GM23338 (cell line): Measurements from ENCODE around the gene KLRC1. TPM values are rescaled to one million over a fixed set of nuclear protein-coding genes. Genes with fewer than 3 reads are reported as not detected.
A peak's percentile ranks its signal among the peaks of the same experiment; 100 is the strongest.

ENCODE experiments used
- ATAC-seq: fragments of 200-7000 bp; cut with Tn5 transposase; 3 replicates; pipeline ENCODE4 v1.9.1; 2020
- DNase-seq: peaks from one replicate; pipeline ENCODE4 v3.0.0-alpha.2; 2015; ENCODE audit warnings: low spot score
- H2AFZ ChIP-seq: fragments of 200-600 bp; sonication (generic); 2 replicates; pipeline ENCODE4 v1.8.0; 2016; ENCODE audit warnings: antibody characterized with exemption, mild to moderate bottlenecking, moderate library complexity
- H3F3A ChIP-seq: fragments of 200-600 bp; sonication (generic); replicated peaks from 2 replicates; pipeline ENCODE4 v1.8.0; 2017; ENCODE audit warnings: antibody characterized with exemption, mixed run types, low read depth
- H3K27ac ChIP-seq: fragments of 200-600 bp; sonication (generic); 2 replicates; pipeline ENCODE4 v1.6.1; 2016; ENCODE audit warnings: low read depth
- H3K27me3 ChIP-seq: fragments of 200-600 bp; sonication (generic); 2 replicates; pipeline ENCODE4 v1.8.0; 2016; ENCODE audit warnings: mild to moderate bottlenecking, mixed run types, moderate library complexity; ENCODE audit not compliant: insufficient read depth
- H3K36me3 ChIP-seq: fragments of 200-600 bp; sonication (generic); 2 replicates; pipeline ENCODE4 v1.8.0; 2016; ENCODE audit warnings: mild to moderate bottlenecking; ENCODE audit not compliant: insufficient read depth
- H3K4me1 ChIP-seq: fragments of 200-600 bp; sonication (generic); 2 replicates; pipeline ENCODE4 v1.8.0; 2016; ENCODE audit warnings: mild to moderate bottlenecking, moderate library complexity; ENCODE audit not compliant: insufficient read depth
- H3K4me2 ChIP-seq: fragments of 200-600 bp; sonication (generic); 2 replicates; pipeline ENCODE4 v1.7.1; 2017; ENCODE audit warnings: mixed run types
- H3K4me3 ChIP-seq: fragments of 200-600 bp; sonication (generic); 2 replicates; pipeline ENCODE4 v1.6.1; 2016; ENCODE audit warnings: mixed run types
- H3K79me2 ChIP-seq: fragments of 200-600 bp; sonication (generic); replicated peaks from 2 replicates; pipeline ENCODE4 v1.8.0; 2017; ENCODE audit warnings: mild to moderate bottlenecking; ENCODE audit not compliant: insufficient read depth
- H3K9me2 ChIP-seq: fragments of 200-600 bp; sonication (generic); 2 replicates; pipeline ENCODE4 v1.8.0; 2017; ENCODE audit not compliant: insufficient read depth
- H4K20me1 ChIP-seq: fragments of 200-600 bp; sonication (generic); replicated peaks from 2 replicates; pipeline ENCODE4 v1.8.0; 2017; ENCODE audit warnings: mild to moderate bottlenecking; ENCODE audit not compliant: insufficient read depth
- H3K27ac Mint-ChIP-seq: 2 replicates; pipeline ENCODE4 v1.8.0; 2020; ENCODE audit warnings: inconsistent platforms, mild to moderate bottlenecking, moderate library complexity, mixed read lengths
- H3K27me3 Mint-ChIP-seq: 3 replicates; pipeline ENCODE4 v1.8.0; 2022; ENCODE audit warnings: low read depth, mild to moderate bottlenecking, moderate library complexity, mixed read lengths, inconsistent platforms; ENCODE audit not compliant: insufficient read depth, poor library complexity
- H3K36me3 Mint-ChIP-seq: 3 replicates; pipeline ENCODE4 v1.8.0; 2021; ENCODE audit warnings: low read depth, mild to moderate bottlenecking, inconsistent platforms, moderate library complexity, mixed read lengths
- H3K4me1 Mint-ChIP-seq: 3 replicates; pipeline ENCODE4 v1.8.0; 2020; ENCODE audit warnings: mild to moderate bottlenecking, inconsistent platforms, mixed read lengths
- H3K4me3 Mint-ChIP-seq: 3 replicates; pipeline ENCODE4 v1.8.0; 2021; ENCODE audit warnings: moderate library complexity, mild to moderate bottlenecking, inconsistent platforms, mixed read lengths
- H3K9me3 Mint-ChIP-seq: 3 replicates; pipeline ENCODE4 v1.8.0; 2020; ENCODE audit warnings: moderate library complexity, mild to moderate bottlenecking, inconsistent platforms, mixed read lengths
- CREB1 ChIP-seq: fragments of 250-450 bp; sonication (Bioruptor Pico); IDR thresholded peaks from 2 replicates; pipeline ENCODE4 v1.5.0; 2020; ENCODE audit warnings: low read depth, mild to moderate bottlenecking, moderate library complexity
- EZH2 ChIP-seq: fragments of 200-600 bp; sonication (generic); IDR thresholded peaks from one replicate; pipeline ENCODE4 v1.8.0; 2017; ENCODE audit warnings: antibody characterized with exemption, mild to moderate bottlenecking, low read depth; ENCODE audit not compliant: unreplicated experiment
- STAT1 ChIP-seq: IDR thresholded peaks from one replicate; pipeline ENCODE4 v1.6.1; 2016; ENCODE audit warnings: antibody characterized with exemption; ENCODE audit not compliant: unreplicated experiment
- ZNF114 ChIP-seq: fragments of 250-450 bp; sonication (Bioruptor Pico); IDR thresholded peaks from 2 replicates; pipeline ENCODE4 v1.5.0; 2020; ENCODE audit warnings: mild to moderate bottlenecking, moderate library complexity
- ZNF331 ChIP-seq: fragments of 250-450 bp; sonication (Bioruptor Pico); IDR thresholded peaks from 2 replicates; pipeline ENCODE4 v1.5.0; 2020; ENCODE audit warnings: low read depth, mild to moderate bottlenecking, moderate library complexity
- polyA plus RNA-seq: library from polyadenylated mRNA; unstranded; fragments of >200 nt; fragmentation: Nextera tagmentation; extraction: Ambion mirVana; gene quantifications from 2 replicates; pipeline ENCODE4 v1.2.1, GENCODE V29; 2016
- total RNA-seq: library from RNA; depleted of rRNA; stranded (reverse); fragments of >200 nt; shearing (Covaris generic); gene quantifications from 2 replicates; pipeline ENCODE4 v1.2.3, GENCODE V29; 2014
- TF ChIP-seq, protein P1 (sequence below): fragments of 250-450 bp; sonication (Bioruptor Pico); IDR thresholded peaks from 2 replicates; pipeline ENCODE4 v1.5.0; 2020; ENCODE audit warnings: mild to moderate bottlenecking, moderate library complexity
- TF ChIP-seq, protein P2 (sequence below): IDR thresholded peaks from 2 replicates; pipeline ENCODE4 v1.6.1; 2016; ENCODE audit warnings: antibody characterized with exemption
- TF ChIP-seq, protein P3 (sequence below), 2 experiments: fragments of 200-600 bp in 1 of 2; sonication (generic) in 1 of 2; conservative IDR thresholded peaks; 2 replicates each; pipeline versions ENCODE4 v1.5.1 to v1.6.1; 2016 to 2017; ENCODE audit warnings: antibody characterized with exemption in 2 of 2, low read depth in 2 of 2, mild to moderate bottlenecking in 2 of 2, moderate library complexity in 1 of 2

Gene KLRC1
- total and polyA plus RNA-seq, 2 experiments from 2014 or later = not detected

DNA sequence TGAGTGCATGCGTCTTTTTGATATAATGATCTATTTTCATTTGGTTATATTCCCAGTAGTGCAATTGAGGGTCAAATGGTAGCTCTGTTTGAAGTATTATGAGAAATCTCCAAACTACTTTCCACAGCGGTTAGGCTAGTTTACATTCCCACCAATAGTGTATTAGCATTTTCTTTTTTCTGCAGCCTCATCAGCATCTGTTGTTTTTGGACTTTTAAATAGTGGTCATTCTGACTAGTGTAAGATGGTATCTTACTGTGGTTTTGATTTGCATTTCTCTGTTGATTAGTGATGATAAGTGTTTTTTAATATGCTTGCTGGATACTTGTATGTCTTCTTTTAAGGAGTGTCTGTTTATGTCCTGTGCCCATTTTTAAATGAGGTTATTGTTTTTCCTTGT lies 3.7 kb upstream of the KLRC1 start:
- Histone ChIP-seq H3K9me2 (no peaks in the 10 kb centered on the region; the same call in 1 of the 2 replicates), H2AFZ (0 out of 2 replicates have a peak overlapping the region, but pooled peaks have one; percentile 2), H3K27ac (no peak overlapping the region), H3F3A (no peaks in the 10 kb centered on the region), H3K4me2 (no peak overlapping the region), H4K20me1 (no peaks in the 10 kb centered on the region), H3K4me3 (no peak overlapping the region), H3K79me2 (no peaks in the 10 kb centered on the region), H3K36me3 (no peaks in the 10 kb centered on the region), H3K4me1 (peaks cover 9% of the 10 kb centered on the region), H3K27me3 (no peaks in the 10 kb centered on the region)
- Mint-ChIP-seq H3K4me3 (no peak overlapping the region), H3K4me1 (peaks cover 11% of the 10 kb centered on the region; the same call in 2 of the 3 replicates), H3K36me3 (peaks cover 15% of the 10 kb centered on the region; the same call in 1 of the 3 replicates), H3K9me3 (peaks cover 28% of the 10 kb centered on the region; the same call in 2 of the 3 replicates), H3K27ac (no peak overlapping the region), H3K27me3 (peaks cover 2% of the 10 kb centered on the region)
- TF ChIP-seq ZNF114 = no peak
- no peak for DNase-seq
- no peak for ATAC-seq

DNA sequence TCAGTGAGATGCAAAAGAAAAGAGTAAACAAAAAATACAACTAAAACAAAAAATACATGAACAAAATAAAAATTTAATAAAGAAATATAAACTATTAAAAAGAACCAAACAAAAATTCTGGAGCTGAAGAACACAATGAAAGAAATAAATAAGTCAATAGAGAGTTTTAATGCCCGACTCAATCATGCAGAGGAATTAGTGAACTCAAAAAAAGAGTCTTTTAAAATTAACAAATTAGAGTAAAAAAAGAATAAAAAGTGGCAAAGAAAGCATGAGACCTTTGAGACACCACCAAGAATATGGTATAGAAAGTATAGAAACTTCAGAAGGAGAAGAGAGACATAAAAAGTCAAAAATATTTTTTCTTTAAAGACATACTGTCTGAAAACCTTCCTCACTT lies 2.6 kb upstream of the KLRC1 start:
- Mint-ChIP-seq H3K27ac (no peak overlapping the region), H3K4me1 (peaks cover 11% of the 10 kb centered on the region; the same call in 2 of the 3 replicates), H3K4me3 (no peak overlapping the region), H3K27me3 (peaks cover 2% of the 10 kb centered on the region), H3K36me3 (peaks cover 15% of the 10 kb centered on the region; the same call in 1 of the 3 replicates), H3K9me3 (peaks cover 28% of the 10 kb centered on the region; the same call in 2 of the 3 replicates)
- DNase-seq (no peak), ATAC-seq (no peak)
- Histone ChIP-seq H3K4me2 (no peak overlapping the region), H3K4me1 (peaks cover 9% of the 10 kb centered on the region), H3K27me3 (no peaks in the 10 kb centered on the region), H3K36me3 (no peaks in the 10 kb centered on the region), H3K4me3 (no peak overlapping the region), H3K79me2 (no peaks in the 10 kb centered on the region), H3K27ac (no peak overlapping the region), H3F3A (no peaks in the 10 kb centered on the region), H2AFZ (no peak overlapping the region), H3K9me2 (no peaks in the 10 kb centered on the region; the same call in 1 of the 2 replicates), H4K20me1 (no peaks in the 10 kb centered on the region)
- no peak for TF ChIP-seq ZNF331
- TF ChIP-seq, protein P1, sequence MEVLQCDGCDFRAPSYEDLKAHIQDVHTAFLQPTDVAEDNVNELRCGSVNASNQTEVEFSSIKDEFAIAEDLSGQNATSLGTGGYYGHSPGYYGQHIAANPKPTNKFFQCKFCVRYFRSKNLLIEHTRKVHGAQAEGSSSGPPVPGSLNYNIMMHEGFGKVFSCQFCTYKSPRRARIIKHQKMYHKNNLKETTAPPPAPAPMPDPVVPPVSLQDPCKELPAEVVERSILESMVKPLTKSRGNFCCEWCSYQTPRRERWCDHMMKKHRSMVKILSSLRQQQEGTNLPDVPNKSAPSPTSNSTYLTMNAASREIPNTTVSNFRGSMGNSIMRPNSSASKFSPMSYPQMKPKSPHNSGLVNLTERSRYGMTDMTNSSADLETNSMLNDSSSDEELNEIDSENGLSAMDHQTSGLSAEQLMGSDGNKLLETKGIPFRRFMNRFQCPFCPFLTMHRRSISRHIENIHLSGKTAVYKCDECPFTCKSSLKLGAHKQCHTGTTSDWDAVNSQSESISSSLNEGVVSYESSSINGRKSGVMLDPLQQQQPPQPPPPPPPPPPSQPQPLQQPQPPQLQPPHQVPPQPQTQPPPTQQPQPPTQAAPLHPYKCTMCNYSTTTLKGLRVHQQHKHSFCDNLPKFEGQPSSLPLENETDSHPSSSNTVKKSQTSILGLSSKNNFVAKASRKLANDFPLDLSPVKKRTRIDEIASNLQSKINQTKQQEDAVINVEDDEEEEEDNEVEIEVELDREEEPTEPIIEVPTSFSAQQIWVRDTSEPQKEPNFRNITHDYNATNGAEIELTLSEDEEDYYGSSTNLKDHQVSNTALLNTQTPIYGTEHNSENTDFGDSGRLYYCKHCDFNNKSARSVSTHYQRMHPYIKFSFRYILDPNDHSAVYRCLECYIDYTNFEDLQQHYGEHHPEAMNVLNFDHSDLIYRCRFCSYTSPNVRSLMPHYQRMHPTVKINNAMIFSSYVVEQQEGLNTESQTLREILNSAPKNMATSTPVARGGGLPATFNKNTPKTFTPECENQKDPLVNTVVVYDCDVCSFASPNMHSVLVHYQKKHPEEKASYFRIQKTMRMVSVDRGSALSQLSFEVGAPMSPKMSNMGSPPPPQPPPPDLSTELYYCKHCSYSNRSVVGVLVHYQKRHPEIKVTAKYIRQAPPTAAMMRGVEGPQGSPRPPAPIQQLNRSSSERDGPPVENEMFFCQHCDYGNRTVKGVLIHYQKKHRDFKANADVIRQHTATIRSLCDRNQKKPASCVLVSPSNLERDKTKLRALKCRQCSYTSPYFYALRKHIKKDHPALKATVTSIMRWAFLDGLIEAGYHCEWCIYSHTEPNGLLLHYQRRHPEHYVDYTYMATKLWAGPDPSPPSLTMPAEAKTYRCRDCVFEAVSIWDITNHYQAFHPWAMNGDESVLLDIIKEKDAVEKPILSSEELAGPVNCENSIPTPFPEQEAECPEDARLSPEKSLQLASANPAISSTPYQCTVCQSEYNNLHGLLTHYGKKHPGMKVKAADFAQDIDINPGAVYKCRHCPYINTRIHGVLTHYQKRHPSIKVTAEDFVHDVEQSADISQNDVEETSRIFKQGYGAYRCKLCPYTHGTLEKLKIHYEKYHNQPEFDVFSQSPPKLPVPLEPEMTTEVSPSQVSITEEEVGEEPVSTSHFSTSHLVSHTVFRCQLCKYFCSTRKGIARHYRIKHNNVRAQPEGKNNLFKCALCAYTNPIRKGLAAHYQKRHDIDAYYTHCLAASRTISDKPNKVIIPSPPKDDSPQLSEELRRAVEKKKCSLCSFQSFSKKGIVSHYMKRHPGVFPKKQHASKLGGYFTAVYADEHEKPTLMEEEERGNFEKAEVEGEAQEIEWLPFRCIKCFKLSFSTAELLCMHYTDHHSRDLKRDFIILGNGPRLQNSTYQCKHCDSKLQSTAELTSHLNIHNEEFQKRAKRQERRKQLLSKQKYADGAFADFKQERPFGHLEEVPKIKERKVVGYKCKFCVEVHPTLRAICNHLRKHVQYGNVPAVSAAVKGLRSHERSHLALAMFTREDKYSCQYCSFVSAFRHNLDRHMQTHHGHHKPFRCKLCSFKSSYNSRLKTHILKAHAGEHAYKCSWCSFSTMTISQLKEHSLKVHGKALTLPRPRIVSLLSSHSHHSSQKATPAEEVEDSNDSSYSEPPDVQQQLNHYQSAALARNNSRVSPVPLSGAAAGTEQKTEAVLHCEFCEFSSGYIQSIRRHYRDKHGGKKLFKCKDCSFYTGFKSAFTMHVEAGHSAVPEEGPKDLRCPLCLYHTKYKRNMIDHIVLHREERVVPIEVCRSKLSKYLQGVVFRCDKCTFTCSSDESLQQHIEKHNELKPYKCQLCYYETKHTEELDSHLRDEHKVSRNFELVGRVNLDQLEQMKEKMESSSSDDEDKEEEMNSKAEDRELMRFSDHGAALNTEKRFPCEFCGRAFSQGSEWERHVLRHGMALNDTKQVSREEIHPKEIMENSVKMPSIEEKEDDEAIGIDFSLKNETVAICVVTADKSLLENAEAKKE (CRISPR knock-in tag) = no peak
- TF ChIP-seq, protein P2, sequence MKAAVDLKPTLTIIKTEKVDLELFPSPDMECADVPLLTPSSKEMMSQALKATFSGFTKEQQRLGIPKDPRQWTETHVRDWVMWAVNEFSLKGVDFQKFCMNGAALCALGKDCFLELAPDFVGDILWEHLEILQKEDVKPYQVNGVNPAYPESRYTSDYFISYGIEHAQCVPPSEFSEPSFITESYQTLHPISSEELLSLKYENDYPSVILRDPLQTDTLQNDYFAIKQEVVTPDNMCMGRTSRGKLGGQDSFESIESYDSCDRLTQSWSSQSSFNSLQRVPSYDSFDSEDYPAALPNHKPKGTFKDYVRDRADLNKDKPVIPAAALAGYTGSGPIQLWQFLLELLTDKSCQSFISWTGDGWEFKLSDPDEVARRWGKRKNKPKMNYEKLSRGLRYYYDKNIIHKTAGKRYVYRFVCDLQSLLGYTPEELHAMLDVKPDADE = no peak
- TF ChIP-seq CREB1 (CRISPR knock-in tag) = no peak
- no peak for TF ChIP-seq EZH2
- no peak for TF ChIP-seq STAT1
- TF ChIP-seq, protein P3, sequence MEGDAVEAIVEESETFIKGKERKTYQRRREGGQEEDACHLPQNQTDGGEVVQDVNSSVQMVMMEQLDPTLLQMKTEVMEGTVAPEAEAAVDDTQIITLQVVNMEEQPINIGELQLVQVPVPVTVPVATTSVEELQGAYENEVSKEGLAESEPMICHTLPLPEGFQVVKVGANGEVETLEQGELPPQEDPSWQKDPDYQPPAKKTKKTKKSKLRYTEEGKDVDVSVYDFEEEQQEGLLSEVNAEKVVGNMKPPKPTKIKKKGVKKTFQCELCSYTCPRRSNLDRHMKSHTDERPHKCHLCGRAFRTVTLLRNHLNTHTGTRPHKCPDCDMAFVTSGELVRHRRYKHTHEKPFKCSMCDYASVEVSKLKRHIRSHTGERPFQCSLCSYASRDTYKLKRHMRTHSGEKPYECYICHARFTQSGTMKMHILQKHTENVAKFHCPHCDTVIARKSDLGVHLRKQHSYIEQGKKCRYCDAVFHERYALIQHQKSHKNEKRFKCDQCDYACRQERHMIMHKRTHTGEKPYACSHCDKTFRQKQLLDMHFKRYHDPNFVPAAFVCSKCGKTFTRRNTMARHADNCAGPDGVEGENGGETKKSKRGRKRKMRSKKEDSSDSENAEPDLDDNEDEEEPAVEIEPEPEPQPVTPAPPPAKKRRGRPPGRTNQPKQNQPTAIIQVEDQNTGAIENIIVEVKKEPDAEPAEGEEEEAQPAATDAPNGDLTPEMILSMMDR (conservative IDR thresholded peaks at IDR 0.05; ENCODE audit: low read depth in 2 of 2) = no peak
